GM15510 (cell line): Measurements from ENCODE around the gene DPH3.

Experiments used
- POLR2A ChIP-seq: IDR thresholded peaks from 3 replicates; pipeline ENCODE4 v1.6.1; 2011; ENCODE audit warnings: borderline replicate concordance; ENCODE audit not compliant: insufficient read length; ENCODE audit errors: extremely low read depth

Gene DPH3

DNA sequence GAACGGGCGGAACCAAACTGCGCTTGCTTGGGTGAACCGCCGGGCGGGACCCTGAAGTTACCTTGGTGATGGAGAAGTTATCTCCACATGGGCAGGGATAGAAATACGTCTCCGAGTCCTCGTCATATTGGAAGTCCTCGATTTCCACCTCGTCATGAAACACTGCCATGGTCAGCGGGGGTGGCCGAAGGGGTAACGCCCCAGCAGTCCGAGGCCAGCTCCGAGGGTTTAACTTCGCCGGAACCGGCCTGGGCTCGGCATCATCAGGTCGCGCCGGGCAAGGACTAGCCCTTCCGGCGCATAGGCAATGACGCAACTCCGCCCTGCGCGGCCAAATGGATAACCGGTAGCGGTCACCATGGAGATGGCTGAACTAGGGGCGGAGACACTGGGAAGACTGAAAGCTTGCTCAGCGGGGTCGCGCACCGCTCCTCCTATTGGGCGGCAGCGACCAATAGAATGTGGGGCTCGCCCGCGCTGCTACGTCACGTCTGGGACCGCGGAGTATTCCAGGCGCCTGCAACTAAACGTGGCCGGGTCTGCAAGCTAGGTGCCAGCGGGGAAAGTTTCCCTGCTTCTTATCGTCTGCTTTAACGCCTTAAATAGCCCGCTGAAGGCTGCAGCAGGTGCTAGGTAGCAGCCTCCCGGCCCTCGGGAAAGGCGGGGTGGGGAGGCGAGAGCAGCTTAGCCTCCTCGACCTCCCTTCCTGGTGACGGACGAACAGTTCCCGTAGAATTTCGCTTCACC, at the start of gene DPH3, which contains the start of gene OXNAD1:
TSS of gene DPH3 (minus strand) at position 236 of the 747 bp plus-strand sequence. CDS start at position 169, 67 bp downstream.
TSS of gene OXNAD1 (plus strand) at position 505 of the 747 bp plus-strand sequence. CDS start 5,741 bp downstream, outside the sequence.
- peak; percentile 82 for TF ChIP-seq POLR2A

DNA sequence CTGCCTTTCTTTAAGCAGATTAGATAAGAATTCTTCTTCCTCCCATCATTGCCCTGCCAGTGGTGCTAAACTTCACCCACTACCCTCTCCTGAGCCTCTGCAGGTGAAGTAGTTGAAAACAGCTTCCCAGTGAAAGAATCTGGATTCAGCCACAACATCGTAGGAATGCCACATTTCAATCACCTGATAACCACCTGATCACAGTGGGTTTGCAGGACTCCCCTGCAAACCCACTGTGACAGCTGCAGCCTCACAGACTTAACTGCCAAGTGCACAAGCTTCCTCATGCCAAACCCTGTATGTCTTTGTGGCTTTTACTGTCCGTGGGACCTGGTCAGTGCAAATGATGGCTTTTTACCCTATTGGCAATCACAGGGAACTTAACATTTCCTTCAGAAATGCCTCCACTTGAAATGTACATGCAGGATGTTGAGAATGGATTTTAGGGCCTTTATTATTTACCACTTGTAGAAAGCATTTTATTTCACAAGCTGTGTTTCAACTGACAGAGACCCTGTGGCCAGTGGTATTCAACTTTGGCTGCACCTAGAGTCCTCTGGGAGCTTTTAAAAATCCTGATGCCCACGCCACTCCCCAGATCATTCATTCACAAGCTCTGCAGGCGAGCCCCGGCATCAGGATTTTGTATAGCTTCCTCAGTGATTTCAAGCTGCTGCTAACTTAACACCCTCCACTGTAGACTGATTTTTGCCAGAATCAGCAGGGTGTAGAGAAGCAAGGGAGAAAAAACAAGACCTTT, 49.3 kb upstream of the DPH3 start:
- no peak for TF ChIP-seq POLR2A

- TF ChIP-seq POLR2A: peak; percentile 18
These were observed 47.3 kb upstream of the DPH3 start for GRCh38 chr3:16311960-16312451.

DNA sequence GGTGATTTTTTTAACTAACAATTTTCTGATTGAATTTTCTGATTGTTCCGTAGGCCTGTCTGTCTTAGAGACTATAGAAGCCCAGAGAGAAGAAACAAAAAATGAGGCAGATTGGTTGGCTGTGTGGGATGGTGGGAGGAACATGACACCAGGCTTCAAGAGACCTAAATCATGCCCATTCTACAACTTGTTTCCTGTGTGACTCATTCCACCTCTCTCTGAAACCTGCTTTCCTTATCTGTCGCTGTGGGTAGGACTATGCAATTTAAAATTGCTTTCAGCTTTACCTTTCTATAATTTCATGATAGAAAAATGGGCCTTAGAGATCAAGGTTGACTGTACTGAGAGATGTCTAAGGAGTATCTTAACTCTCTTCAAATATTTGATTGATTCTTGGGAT, 44.8 kb upstream of the DPH3 start:
- no peak for TF ChIP-seq POLR2A

- no peak for TF ChIP-seq POLR2A
These were observed 44.0 kb upstream of the DPH3 start for GRCh38 chr3:16308727-16309126.

- TF ChIP-seq POLR2A: no peak
These were observed 43.2 kb upstream of the DPH3 start for GRCh38 chr3:16307832-16308531.

DNA sequence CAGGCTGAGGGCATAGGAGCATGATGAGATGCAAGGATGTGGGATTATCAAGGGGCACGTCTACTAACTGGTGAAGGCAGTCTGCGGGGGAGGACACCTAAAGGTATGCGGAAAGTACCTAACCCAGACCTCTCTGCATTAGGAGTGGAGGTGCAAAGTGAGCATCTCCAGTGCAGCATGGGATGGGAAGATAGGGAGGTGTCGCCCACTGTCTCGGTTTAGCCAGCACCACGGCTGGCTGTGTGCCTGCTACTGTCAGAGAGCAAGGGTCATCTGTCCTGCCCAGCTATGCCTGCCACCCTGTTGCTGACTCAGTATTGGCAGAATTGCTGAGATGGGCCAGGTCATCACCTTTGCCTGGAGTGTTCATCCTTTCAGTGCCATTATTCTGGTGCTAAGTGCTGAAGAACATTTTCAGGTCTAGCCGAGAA, 40.4 kb upstream of the DPH3 start:
- TF ChIP-seq POLR2A: peak; percentile 16

- no peak for TF ChIP-seq POLR2A
These were observed 39.6 kb upstream of the DPH3 start for GRCh38 chr3:16304061-16305010.

GRCh38 chr3:16303037-16303575, 38.4 kb upstream of the DPH3 start:
- no peak for TF ChIP-seq POLR2A

- TF ChIP-seq POLR2A: no peak
These were observed 37.4 kb upstream of the DPH3 start for GRCh38 chr3:16302082-16302631.

GRCh38 chr3:16301507-16301906, 36.8 kb upstream of the DPH3 start:
- TF ChIP-seq POLR2A: no peak

DNA sequence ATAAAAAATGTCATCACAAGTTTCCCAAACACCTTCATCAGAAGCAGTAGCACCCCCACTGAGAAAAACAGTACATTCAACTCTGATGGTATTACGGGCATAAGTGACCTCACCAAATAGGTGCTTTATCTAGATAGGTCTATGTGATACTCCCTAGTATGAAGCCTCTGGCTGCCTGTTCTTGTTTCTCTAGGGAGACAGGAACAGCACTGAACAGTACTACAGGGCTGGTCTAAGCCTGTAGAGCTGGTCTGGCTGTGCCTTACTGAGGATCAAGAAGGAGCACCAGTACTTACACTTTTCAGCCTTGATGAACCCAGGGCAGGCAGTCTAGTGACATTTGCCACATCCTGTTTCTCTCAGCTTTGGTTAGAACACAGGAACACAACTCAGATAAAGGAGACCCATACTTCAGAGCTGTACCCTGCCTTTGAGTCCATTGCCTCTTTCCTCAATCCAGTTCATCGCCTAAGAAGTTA, 36.2 kb upstream of the DPH3 start:
- no peak for TF ChIP-seq POLR2A

- no peak for TF ChIP-seq POLR2A
These were observed 35.6 kb upstream of the DPH3 start for GRCh38 chr3:16300307-16300706.
